Brain microvascular endothelial cell (primary cell): ENCODE results near the gene TAPBPL.

ENCODE experiments used
- DNase-seq: peaks from one replicate; pipeline ENCODE4 v3.0.0-alpha.2; 2020
- H3K27ac ChIP-seq: fragments of 250-450 bp; sonication (Bioruptor Pico); 2 replicates; pipeline ENCODE4 v1.5.1; 2020; ENCODE audit warnings: mild to moderate bottlenecking, moderate library complexity
- H3K27me3 ChIP-seq: fragments of 250-450 bp; sonication (Bioruptor Pico); replicated peaks from 2 replicates; pipeline ENCODE4 v1.5.1; 2020; ENCODE audit warnings: mild to moderate bottlenecking
- H3K36me3 ChIP-seq: fragments of 250-450 bp; sonication (Bioruptor Pico); replicated peaks from 2 replicates; pipeline ENCODE4 v1.5.1; 2020; ENCODE audit warnings: mild to moderate bottlenecking
- H3K4me3 ChIP-seq: 2 replicates; pipeline ENCODE4 v1.5.1; 2011; ENCODE audit warnings: low read depth, mild to moderate bottlenecking, control low read depth, low read length, moderate library complexity
- in situ Hi-C: cut with HindIII; loops from 2 replicates; pipeline ENCODE4 v1.10.0; 2017; ENCODE audit warnings: low sequenced_read_pairs, low pct_ligation_motif_present
- TF ChIP-seq, protein P1 (sequence below): IDR thresholded peaks from 2 replicates; pipeline ENCODE4 v1.5.1; 2011; ENCODE audit warnings: low read depth, mild to moderate bottlenecking, moderate library complexity, low read length, control low read depth, inconsistent platforms; ENCODE audit errors: missing control alignments

Gene TAPBPL

DNA sequence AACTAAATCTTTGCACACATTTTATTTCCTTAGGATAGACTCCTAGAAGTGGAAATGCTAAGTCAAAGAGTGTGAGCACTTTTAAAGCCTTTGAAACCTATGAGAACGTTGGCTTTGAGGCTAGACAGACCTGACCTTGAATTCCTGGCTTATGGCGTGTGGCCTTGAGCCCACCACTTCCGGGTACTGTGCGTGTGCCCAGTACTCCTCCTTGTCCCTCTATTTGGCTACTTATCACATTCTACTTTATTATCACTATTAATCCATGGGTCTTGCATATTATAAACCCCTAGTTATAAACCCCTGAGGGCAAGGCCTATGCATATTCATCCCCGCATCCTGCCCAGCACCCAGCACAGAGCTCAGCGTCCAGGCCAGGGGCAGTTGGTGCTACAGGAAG, 33.0 kb upstream of the TAPBPL start:
- Histone ChIP-seq H3K27me3 (no peaks in the 10 kb centered on the region), H3K4me3 (no peak overlapping the region), H3K27ac (no peak overlapping the region), H3K36me3 (no peaks in the 10 kb centered on the region)
- no peak for DNase-seq
- TF ChIP-seq, protein P1, sequence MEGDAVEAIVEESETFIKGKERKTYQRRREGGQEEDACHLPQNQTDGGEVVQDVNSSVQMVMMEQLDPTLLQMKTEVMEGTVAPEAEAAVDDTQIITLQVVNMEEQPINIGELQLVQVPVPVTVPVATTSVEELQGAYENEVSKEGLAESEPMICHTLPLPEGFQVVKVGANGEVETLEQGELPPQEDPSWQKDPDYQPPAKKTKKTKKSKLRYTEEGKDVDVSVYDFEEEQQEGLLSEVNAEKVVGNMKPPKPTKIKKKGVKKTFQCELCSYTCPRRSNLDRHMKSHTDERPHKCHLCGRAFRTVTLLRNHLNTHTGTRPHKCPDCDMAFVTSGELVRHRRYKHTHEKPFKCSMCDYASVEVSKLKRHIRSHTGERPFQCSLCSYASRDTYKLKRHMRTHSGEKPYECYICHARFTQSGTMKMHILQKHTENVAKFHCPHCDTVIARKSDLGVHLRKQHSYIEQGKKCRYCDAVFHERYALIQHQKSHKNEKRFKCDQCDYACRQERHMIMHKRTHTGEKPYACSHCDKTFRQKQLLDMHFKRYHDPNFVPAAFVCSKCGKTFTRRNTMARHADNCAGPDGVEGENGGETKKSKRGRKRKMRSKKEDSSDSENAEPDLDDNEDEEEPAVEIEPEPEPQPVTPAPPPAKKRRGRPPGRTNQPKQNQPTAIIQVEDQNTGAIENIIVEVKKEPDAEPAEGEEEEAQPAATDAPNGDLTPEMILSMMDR: no peak
- in situ Hi-C loops: no loop called here

DNA sequence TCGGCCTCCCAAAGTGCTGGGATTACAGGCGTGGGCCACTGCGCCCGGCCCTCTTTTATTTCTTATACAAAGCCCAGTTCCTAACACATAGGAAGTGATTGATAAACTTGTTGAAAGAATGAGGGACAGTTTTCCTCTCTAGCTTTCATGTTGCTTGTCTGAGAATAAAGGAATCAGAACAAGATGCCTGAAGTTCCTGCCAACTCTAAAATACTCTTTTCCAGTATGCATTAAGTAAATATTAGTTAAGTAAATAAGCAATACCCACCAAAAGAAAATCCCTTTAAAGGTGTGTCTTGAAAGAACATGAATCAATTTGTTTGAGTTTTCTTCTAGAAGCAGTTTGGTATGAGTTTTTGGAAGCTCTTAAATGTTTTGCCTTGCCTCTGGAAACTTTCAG, 31.5 kb upstream of the TAPBPL start:
- no peak for DNase-seq
- TF ChIP-seq, protein P1: no peak
- in situ Hi-C loops: no loop called here

DNA sequence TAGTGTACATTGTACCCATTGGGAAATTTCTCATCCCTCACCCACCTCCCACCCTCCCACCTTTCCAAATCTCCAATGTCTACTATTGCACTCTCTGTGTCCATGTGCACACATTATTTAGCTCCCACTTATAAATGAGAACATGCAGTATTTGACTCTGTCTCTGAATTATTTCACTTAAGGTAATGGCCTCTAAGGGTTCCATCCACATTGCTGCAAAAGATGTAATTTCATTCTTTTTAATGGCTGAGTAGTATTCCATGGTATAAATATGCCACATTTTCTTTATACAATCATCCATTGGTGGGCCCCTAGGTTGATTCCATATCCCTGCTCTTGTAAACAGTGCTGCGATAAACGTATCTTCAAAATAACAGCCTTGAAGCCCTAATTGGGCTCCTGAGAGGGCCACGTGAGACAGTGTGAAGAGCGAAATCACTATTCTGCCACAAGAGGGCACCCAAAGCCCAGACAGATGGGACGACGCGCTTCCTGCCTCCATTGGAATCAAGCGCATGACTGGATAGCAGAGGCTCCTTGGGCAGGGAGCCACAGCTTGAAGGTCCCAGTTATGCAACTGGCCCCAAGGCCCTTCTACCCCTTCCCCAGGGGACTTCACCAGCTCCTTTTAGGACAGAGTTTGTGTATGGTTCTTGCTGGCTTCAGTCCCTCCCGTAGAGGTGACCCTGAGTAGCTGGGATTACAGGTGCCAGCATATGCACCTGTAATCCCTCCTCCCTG, 28.4 kb upstream of the TAPBPL start:
- in situ Hi-C loops: no loop called here
- Histone ChIP-seq H3K27me3 (no peaks in the 10 kb centered on the region), H3K36me3 (no peaks in the 10 kb centered on the region), H3K4me3 (no peak overlapping the region), H3K27ac (no peak overlapping the region)
- TF ChIP-seq, protein P1: peak; percentile 89
- DNase-seq: peak; percentile 79

More for the DNA sequence above, 31.5 kb upstream of the TAPBPL start:
- H3K36me3 ChIP-seq: no peaks in the 10 kb centered on the region
- H3K4me3 ChIP-seq: no peak overlapping the region
- H3K27me3 ChIP-seq: no peaks in the 10 kb centered on the region
- H3K27ac ChIP-seq: no peak overlapping the region

- DNase-seq: no peak
- TF ChIP-seq, protein P1: no peak
- in situ Hi-C loops: no loop called here
- H3K27me3 ChIP-seq: no peaks in the 10 kb centered on the region
- H3K36me3 ChIP-seq: no peaks in the 10 kb centered on the region
- H3K27ac ChIP-seq: no peak overlapping the region
- no peak overlapping the region for H3K4me3 ChIP-seq
Measured at GRCh38 chr12:6424008-6424347, 27.9 kb upstream of the TAPBPL start.

DNA sequence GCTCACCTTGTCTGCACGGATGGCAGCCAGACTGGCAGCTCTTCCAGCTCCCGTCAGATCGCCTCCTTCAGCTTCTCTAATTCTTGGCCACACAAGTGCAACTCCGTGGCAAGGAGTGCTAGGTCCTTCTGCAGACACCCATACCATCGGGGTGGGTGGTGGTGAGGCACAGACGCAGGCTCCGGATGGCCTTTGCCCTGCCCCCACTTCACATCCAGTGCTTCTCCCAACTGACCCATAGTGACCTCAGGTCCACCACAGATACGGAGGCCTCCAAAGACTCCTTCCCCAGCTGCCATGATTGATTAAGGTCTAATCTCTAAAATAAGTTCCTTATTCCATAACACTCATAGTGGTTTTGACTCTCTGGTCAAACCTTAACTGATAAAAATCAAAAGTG, 27.0 kb upstream of the TAPBPL start:
- Histone ChIP-seq H3K4me3 (no peak overlapping the region), H3K27ac (no peak overlapping the region), H3K27me3 (no peaks in the 10 kb centered on the region), H3K36me3 (no peaks in the 10 kb centered on the region)
- DNase-seq: no peak
- TF ChIP-seq, protein P1: no peak
- in situ Hi-C loops: no loop called here
